ENCODE measurements around the gene PMIS2.

GRCh38 chr19:35571406-35571965 lies 14.5 kb upstream of the PMIS2 start:
- TF ChIP-seq EZH2 (IDR thresholded peaks at IDR 0.05; ENCODE audit: insufficient read depth, poor library complexity, severe bottlenecking) (no peak), EZH2phosphoT487 (IDR thresholded peaks at IDR 0.05; ENCODE audit: insufficient read depth, low read depth) (no peak)
